WTC11 (cell line): Measurements from ENCODE around the gene OR8K5. TPM values are rescaled to one million over a fixed set of nuclear protein-coding genes. Genes with fewer than 3 reads are reported as not detected.

ENCODE experiments used
- ATAC-seq: fragments of 200-7000 bp; cut with Tn5 transposase; 2 replicates; pipeline ENCODE4 v1.10.0; 2021; ENCODE audit warnings: mild to moderate bottlenecking, moderate library complexity
- CTCF ChIA-PET: fragments of 300-600 bp; sonication (Branson Sonifier 250); formaldehyde crosslinking; loops from one replicate; lab custom pipeline; 2021; ENCODE audit warnings: antibody characterized with exemption; lab: Charles Lee
- POLR2A ChIA-PET: fragments of 350-600 bp; sonication (Branson Sonifier 250); formaldehyde crosslinking; loops from one replicate; lab custom pipeline; 2021; ENCODE audit warnings: antibody characterized with exemption; lab: Charles Lee
- DNase-seq: peaks from one replicate; pipeline ENCODE4 v3.0.0; 2021; ENCODE audit warnings: low spot score
- H3K27ac Mint-ChIP-seq: 2 replicates; pipeline ENCODE4 v1.8.0; 2021; ENCODE audit warnings: mixed read lengths
- H3K27me3 Mint-ChIP-seq: 2 replicates; pipeline ENCODE4 v1.8.0; 2021; ENCODE audit warnings: low read depth, mild to moderate bottlenecking, moderate library complexity, mixed read lengths
- H3K36me3 Mint-ChIP-seq: 2 replicates; pipeline ENCODE4 v1.8.0; 2021; ENCODE audit warnings: mixed read lengths
- H3K4me1 Mint-ChIP-seq: 2 replicates; pipeline ENCODE4 v1.8.0; 2022; ENCODE audit warnings: mixed read lengths
- H3K4me3 Mint-ChIP-seq: 2 replicates; pipeline ENCODE4 v1.8.0; 2021; ENCODE audit warnings: mild to moderate bottlenecking, moderate library complexity, mixed read lengths
- H3K9me3 Mint-ChIP-seq: 2 replicates; pipeline ENCODE4 v1.8.0; 2021; ENCODE audit warnings: mixed read lengths
- ATF1 ChIP-seq: sonication (generic); formaldehyde crosslinking; IDR thresholded peaks from 2 replicates; pipeline ENCODE4 v1.8.1; 2023; ENCODE audit warnings: mild to moderate bottlenecking, moderate library complexity, missing genetic modification reagents
- CREB1 ChIP-seq: sonication (generic); formaldehyde crosslinking; IDR thresholded peaks from 2 replicates; pipeline ENCODE4 v1.8.0; 2023; ENCODE audit warnings: mild to moderate bottlenecking, missing genetic modification reagents
- GTF2I ChIP-seq: fragments of 250-450 bp; sonication (Bioruptor Pico); conservative IDR thresholded peaks from 2 replicates; pipeline ENCODE4 v1.4.0; 2021; ENCODE audit warnings: mild to moderate bottlenecking
- HMGA2 ChIP-seq: fragments of 250-450 bp; sonication (Bioruptor Pico); IDR thresholded peaks from 2 replicates; pipeline ENCODE4 v1.4.0; 2021; ENCODE audit warnings: mild to moderate bottlenecking, moderate library complexity
- IRF2 ChIP-seq: sonication (generic); formaldehyde crosslinking; IDR thresholded peaks from 2 replicates; pipeline ENCODE4 v1.8.0; 2022; ENCODE audit warnings: low read depth, missing genetic modification reagents, borderline replicate concordance
- MYBL2 ChIP-seq: sonication (generic); formaldehyde crosslinking; IDR thresholded peaks from 2 replicates; pipeline ENCODE4 v1.8.1; 2023; ENCODE audit warnings: mild to moderate bottlenecking, moderate library complexity, missing genetic modification reagents
- NR2C2 ChIP-seq: sonication (generic); formaldehyde crosslinking; IDR thresholded peaks from 2 replicates; pipeline ENCODE4 v1.8.0; 2022; ENCODE audit warnings: mild to moderate bottlenecking, missing genetic modification reagents
- OVOL2 ChIP-seq: fragments of 250-450 bp; sonication (Bioruptor Pico); IDR thresholded peaks from 2 replicates; pipeline ENCODE4 v1.9.0; 2021; ENCODE audit warnings: mild to moderate bottlenecking, borderline replicate concordance
- RORB ChIP-seq: fragments of 250-450 bp; sonication (Bioruptor Pico); IDR thresholded peaks from 2 replicates; pipeline ENCODE4 v1.9.0; 2021; ENCODE audit warnings: mild to moderate bottlenecking
- SMAD4 ChIP-seq: sonication (generic); formaldehyde crosslinking; IDR thresholded peaks from 2 replicates; pipeline ENCODE4 v1.8.0; 2022; ENCODE audit warnings: mild to moderate bottlenecking, missing genetic modification reagents
- TEAD4 ChIP-seq: sonication (generic); formaldehyde crosslinking; IDR thresholded peaks from 2 replicates; pipeline ENCODE4 v1.8.0; 2022; ENCODE audit warnings: mild to moderate bottlenecking, missing genetic modification reagents
- TP53 ChIP-seq: sonication (generic); formaldehyde crosslinking; IDR thresholded peaks from 2 replicates; pipeline ENCODE4 v1.8.1; 2023; ENCODE audit warnings: mild to moderate bottlenecking, missing genetic modification reagents
- USF2 ChIP-seq: sonication (generic); formaldehyde crosslinking; IDR thresholded peaks from 2 replicates; pipeline ENCODE4 v1.8.1; 2023; ENCODE audit warnings: mild to moderate bottlenecking, missing genetic modification reagents, moderate library complexity
- ZNF532 ChIP-seq: fragments of 250-450 bp; sonication (Bioruptor Pico); IDR thresholded peaks from 2 replicates; pipeline ENCODE4 v1.9.0; 2021; ENCODE audit warnings: mild to moderate bottlenecking, borderline replicate concordance
- total RNA-seq: library from RNA; stranded (reverse); gene quantifications from 3 replicates; pipeline ENCODE4 v1.2.3, GENCODE V29; 2021
- TF ChIP-seq, protein P1 (sequence below): sonication (generic); formaldehyde crosslinking; IDR thresholded peaks from 2 replicates; pipeline ENCODE4 v1.8.0; 2022; ENCODE audit warnings: missing genetic modification reagents
- TF ChIP-seq, protein P2 (sequence below): fragments of 200-600 bp; IDR thresholded peaks from 2 replicates; pipeline ENCODE4 v1.8.0; 2022; ENCODE audit warnings: antibody characterized with exemption

OR8K5 gene
- total RNA-seq, 1 experiment from 2014 or later, result not detected

GRCh38 chr11:56176318-56176717 lies 16.2 kb upstream of the OR8K5 start, which contains the start of gene OR5J2:
Gene OR5J2 (plus strand): TSS chr11:56176618. CDS start chr11:56176618, 0 bp downstream.
- Mint-ChIP-seq H3K27me3 (no peaks in the 10 kb centered on the region; the same call in 1 of the 2 replicates), H3K36me3 (peaks cover 9% of the 10 kb centered on the region), H3K4me1 (no peaks in the 10 kb centered on the region), H3K9me3 (peaks cover 29% of the 10 kb centered on the region), H3K27ac (no peak within 1 kb of the TSS), H3K4me3 (no peak within 1 kb of the TSS)
- ChIA-PET POLR2A (no interaction called here), CTCF (no interaction called here)
- TF ChIP-seq RORB (CRISPR knock-in tag), result no peak
- no peak for TF ChIP-seq IRF2 (CRISPR knock-in tag)
- TF ChIP-seq ATF1, result no peak
- TF ChIP-seq GTF2I (CRISPR knock-in tag), result no peak
- TF ChIP-seq, protein P1, sequence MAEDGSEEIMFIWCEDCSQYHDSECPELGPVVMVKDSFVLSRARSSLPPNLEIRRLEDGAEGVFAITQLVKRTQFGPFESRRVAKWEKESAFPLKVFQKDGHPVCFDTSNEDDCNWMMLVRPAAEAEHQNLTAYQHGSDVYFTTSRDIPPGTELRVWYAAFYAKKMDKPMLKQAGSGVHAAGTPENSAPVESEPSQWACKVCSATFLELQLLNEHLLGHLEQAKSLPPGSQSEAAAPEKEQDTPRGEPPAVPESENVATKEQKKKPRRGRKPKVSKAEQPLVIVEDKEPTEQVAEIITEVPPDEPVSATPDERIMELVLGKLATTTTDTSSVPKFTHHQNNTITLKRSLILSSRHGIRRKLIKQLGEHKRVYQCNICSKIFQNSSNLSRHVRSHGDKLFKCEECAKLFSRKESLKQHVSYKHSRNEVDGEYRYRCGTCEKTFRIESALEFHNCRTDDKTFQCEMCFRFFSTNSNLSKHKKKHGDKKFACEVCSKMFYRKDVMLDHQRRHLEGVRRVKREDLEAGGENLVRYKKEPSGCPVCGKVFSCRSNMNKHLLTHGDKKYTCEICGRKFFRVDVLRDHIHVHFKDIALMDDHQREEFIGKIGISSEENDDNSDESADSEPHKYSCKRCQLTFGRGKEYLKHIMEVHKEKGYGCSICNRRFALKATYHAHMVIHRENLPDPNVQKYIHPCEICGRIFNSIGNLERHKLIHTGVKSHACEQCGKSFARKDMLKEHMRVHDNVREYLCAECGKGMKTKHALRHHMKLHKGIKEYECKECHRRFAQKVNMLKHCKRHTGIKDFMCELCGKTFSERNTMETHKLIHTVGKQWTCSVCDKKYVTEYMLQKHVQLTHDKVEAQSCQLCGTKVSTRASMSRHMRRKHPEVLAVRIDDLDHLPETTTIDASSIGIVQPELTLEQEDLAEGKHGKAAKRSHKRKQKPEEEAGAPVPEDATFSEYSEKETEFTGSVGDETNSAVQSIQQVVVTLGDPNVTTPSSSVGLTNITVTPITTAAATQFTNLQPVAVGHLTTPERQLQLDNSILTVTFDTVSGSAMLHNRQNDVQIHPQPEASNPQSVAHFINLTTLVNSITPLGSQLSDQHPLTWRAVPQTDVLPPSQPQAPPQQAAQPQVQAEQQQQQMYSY (CRISPR knock-in tag), result no peak
- no peak for TF ChIP-seq OVOL2 (CRISPR knock-in tag)
- no peak for TF ChIP-seq ZNF532 (CRISPR knock-in tag)
- ATAC-seq, result no peak
- no peak for DNase-seq

DNA sequence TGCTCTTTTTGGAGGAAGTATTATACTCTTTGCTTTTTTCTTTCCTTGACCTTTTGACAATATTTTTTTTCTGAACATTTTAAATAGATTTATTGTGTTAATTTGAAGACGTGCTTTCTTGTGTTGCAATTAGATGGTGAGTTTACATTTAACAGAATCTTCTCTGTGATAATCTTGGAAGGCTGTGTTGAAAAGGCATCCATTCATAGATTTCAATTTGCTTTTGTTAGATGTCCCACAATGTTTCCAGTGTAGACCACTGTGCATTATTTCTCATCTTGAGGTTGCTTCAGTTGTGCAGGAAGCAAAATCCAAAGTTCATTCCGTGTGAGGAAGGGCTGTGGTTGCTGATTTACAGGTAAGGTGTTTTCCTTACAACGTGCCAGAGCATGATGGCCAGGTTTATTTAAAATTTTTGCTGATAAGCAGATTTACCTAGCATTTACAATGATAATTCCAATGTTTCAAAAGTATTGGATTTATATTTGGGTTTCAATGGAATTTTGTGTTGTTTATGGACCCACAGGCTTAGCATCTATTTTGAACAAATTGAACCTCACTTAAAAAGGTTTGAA lies 12.2 kb upstream of the OR8K5 start:
- no peak for TF ChIP-seq USF2 (CRISPR knock-in tag)
- TF ChIP-seq, all 79 proteins: peak for 0

GRCh38 chr11:56163804-56164203 lies 3.7 kb upstream of the OR8K5 start:
- no peak overlapping the region for H3K4me3 Mint-ChIP-seq
- POLR2A ChIA-PET, result no interaction called here
- H3K36me3 Mint-ChIP-seq, result no peaks in the 10 kb centered on the region
- peaks cover 4% of the 10 kb centered on the region for H3K9me3 Mint-ChIP-seq
- H3K4me1 Mint-ChIP-seq, result no peaks in the 10 kb centered on the region
- TF ChIP-seq HMGA2 (CRISPR knock-in tag), result no peak
- TF ChIP-seq SMAD4, result no peak
- no peak for TF ChIP-seq CREB1
- no peak for TF ChIP-seq TP53 (CRISPR knock-in tag)
- no peak for TF ChIP-seq TEAD4
- TF ChIP-seq USF2 (CRISPR knock-in tag), result no peak
- TF ChIP-seq, protein P2, sequence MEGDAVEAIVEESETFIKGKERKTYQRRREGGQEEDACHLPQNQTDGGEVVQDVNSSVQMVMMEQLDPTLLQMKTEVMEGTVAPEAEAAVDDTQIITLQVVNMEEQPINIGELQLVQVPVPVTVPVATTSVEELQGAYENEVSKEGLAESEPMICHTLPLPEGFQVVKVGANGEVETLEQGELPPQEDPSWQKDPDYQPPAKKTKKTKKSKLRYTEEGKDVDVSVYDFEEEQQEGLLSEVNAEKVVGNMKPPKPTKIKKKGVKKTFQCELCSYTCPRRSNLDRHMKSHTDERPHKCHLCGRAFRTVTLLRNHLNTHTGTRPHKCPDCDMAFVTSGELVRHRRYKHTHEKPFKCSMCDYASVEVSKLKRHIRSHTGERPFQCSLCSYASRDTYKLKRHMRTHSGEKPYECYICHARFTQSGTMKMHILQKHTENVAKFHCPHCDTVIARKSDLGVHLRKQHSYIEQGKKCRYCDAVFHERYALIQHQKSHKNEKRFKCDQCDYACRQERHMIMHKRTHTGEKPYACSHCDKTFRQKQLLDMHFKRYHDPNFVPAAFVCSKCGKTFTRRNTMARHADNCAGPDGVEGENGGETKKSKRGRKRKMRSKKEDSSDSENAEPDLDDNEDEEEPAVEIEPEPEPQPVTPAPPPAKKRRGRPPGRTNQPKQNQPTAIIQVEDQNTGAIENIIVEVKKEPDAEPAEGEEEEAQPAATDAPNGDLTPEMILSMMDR, result no peak
- no peak for TF ChIP-seq NR2C2 (CRISPR knock-in tag)
- no peak for TF ChIP-seq MYBL2 (CRISPR knock-in tag)
- H3K27me3 Mint-ChIP-seq, result no peaks in the 10 kb centered on the region
- CTCF ChIA-PET, result no interaction called here
- DNase-seq (no peak), ATAC-seq (no peak)
- no peak overlapping the region for H3K27ac Mint-ChIP-seq

More for the DNA sequence above, 12.2 kb upstream of the OR8K5 start:
- ATAC-seq (no peak), DNase-seq (no peak)
- Mint-ChIP-seq H3K27me3 (no peaks in the 10 kb centered on the region), H3K9me3 (peaks cover 6% of the 10 kb centered on the region), H3K36me3 (0 out of 2 replicates have a peak, but pooled peaks cover 2% of the 10 kb centered on the region), H3K4me1 (no peaks in the 10 kb centered on the region), H3K4me3 (no peak overlapping the region), H3K27ac (no peak overlapping the region)
- ChIA-PET POLR2A (no interaction called here), CTCF (no interaction called here)
